ENCODE data around the gene TSPAN16.

TSPAN16 gene

DNA sequence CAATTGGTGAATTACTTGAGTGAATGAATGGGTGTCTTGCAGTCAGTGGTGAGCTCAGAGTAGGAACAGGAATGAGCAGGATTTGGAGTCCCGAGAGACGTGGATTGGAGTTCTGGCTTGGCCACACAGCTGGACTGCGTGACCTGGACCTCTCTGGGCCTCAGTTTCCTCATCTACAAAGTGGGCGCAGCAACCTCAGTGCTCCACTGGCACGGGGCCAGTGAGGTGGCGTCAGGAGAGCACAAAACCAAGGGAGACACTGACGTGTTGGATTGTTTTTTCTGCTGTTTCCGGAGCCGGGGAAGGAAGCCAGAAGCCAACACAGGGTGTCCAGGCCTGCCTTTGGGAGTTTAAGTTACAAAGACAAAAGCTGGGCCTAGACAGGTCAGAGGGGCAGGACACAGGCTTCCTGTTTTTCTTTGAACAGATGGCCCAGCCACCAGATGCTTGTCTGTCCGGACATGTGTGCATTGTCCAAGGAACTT lies 27.1 kb upstream of the TSPAN16 start:
- no peak for DNase-seq (ENCODE audit: low read depth)

DNA sequence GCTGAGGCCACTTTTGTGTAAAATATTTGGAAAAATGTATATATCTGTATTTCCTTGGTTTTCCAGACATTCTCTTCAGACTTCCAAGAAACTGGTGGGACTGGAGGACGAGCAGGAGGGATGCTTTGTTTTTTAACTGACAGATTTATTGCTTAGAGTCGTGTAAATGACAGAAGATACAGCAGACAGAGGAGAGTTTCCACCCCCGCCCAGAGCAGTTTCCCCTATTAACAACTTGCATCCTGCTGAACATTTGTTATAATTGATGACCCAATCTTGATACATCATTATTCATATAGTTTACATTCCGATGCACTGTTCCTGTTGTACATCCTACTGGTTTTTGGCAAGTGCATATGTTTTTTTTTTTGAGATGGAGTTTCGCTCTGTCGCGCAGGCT lies 26.6 kb upstream of the TSPAN16 start:
- DNase-seq (ENCODE audit: low read depth): no peak

DNA sequence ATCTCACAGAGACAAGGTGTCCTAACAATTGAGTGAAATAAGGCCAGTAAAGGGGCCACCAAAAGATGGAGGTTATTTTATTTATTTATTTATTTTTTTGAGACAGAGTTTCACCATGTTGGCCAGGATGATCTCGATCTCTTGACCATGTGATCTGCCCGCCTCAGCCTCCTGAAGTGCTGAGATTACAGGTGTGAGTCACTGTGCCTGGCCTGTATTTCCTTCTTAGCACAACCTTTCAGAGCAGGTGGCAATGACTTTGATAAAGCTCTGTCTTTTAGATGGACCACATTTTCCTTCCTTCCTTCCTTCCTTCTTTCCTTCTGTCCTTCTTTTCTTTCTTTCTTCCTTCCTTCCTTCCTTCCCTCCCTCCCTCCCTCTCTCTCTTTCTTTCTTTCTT lies 22.7 kb upstream of the TSPAN16 start:
- DNase-seq (ENCODE audit: low read depth): no peak

DNA sequence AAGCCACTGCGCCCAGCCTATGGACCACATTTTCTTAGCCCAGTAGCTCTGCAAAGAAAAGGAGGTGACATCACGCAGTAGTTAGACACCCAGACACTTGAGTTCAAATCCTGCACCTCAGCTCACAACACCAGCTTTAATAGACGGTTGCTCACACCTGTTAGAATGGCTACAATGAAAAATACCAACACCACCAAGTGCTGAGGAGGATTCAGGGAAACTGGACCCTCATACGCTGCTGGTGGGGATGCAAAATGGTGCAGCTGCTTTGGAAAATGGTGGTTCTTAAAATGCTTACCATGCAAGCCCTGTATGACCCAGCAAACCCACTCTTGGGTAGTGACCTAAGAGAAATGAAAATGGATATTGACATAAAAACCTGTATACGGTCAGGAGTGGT lies 22.0 kb upstream of the TSPAN16 start:
- DNase-seq (ENCODE audit: low read depth): no peak

DNA sequence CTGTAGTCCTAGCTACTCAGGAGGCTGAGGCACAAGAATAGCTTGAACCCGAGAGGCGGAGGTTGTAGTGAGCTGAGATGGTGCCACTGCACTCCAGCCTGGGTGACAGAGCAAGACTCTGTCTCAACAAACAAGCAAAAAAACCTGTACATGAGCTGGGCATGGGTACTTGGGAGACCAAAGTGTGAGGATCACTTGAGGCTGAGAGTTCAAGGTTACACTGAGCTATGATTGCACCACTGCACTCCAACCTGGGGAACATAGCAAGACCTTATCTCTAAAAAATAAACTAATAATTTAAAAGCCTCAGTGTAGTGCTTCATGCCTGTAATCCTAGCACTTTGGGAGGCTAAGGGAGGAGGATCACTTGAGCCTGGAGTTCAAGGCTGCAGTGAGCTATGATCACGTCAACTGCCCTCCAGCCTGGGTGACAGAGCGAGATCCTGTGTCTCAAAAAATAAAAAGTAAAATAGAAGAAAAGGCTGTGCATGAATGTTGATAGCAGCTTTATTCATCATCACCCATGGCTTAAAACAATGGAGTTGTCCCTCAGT lies 21.4 kb upstream of the TSPAN16 start:
- no peak for DNase-seq (ENCODE audit: low read depth)

DNA sequence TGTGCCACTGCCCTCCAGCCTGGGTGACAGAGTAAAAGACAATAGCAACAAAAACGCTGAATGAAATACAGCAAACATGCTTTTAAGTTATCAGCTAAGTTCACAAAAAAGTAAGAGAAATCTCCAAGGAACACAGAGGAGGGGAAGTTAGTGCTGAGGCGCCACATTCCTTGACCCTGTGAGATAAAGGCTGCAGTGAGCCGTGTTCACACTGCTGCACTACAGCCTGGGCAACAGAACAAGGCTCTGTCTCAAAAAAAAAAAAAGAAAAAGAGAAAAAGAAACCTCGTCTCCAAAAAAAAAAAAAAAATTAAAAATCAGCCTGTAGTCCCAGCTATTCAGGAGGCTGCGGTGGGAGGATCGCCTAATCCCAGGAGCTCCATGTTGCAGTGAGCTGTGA lies 17.3 kb upstream of the TSPAN16 start:
- no peak for DNase-seq (ENCODE audit: low read depth)

DNA sequence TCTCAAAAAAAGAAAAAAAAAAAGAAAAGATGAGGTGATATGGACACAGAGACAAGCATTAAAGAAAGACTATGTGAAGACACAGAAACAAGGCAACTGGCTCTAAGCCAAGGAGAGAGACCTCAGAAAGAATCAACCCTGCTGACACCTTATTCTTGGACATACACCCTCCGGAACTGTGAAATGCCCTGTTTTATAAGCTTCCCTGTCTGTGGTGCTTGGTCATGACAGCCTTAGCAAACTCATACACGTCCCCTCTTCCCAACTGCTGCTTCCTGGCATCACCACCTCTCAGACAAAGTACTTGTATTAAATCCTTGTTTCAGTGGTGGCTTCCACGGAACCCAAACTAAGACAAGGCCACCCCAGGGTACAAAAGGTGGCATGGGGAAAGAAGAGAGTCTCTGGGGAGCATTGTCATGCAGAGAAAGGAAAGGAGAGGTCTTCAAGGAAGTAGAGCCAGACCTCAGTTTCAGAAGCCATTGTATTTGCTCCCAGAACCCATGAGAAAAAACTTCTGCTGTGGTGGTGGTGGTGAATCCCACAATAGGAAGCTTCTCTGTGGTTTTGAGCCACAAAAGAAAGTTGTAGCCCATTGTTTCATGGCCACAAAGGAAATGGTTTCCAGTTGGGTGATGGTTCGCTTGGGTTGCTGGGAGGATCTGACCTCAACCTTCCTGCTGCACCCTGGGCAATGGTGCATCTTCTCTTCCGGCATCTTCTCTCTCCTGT lies 16.3 kb upstream of the TSPAN16 start:
- DNase-seq (ENCODE audit: low read depth): no peak

DNA sequence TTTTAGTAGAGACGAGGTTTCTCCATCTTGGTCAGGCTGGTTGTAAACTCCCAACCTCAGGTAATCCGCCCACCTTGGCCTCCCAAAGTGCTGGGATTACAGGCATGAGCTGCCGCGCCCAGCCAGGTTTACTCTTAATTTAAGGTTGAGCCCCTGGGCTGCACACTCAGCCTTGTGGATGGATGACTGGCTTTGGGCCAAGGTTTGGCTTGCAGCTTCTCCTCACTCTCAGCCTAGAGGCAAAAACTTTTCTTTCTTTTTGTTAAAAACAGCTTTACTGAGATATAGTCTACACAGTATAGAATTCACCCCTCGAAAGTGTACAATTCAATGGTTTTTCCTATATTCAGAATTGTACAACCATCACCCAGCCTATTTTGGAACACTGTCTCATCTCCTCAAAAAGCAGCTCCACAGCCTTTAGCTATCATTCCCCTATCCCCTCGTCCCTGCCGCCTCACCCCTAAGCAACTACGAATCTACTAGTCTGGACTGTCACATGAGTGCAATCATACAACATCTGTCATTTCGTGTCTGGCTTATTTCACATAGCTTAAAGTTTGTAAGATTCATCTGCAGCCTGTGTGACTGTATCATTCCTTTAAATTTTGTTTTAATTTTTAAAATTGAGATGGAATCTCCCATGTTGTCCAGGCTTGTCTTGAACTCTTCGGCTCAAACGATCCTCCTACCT lies 14.5 kb upstream of the TSPAN16 start:
- no peak for DNase-seq (ENCODE audit: low read depth)

DNA sequence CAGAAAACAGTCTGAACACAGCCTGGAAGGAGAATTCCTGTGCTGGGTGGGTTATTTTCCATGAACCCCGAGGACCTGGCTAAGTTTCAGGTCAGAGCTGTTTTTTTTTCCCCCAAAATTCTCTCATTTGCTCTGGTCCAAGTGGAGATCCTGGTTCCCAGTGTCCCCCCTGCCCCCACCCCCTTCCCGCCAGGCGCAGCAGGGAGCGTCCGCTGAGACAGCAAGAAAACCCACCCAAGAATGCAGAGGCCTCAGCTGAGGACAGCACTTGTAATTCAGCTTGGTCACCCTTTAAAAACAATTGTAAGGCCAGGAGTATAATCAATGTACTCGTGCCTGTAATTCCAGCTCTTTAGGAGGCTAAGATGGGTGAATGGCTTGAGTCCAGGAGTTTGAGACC lies 11.4 kb upstream of the TSPAN16 start:
- no peak for DNase-seq (ENCODE audit: low read depth)

DNA sequence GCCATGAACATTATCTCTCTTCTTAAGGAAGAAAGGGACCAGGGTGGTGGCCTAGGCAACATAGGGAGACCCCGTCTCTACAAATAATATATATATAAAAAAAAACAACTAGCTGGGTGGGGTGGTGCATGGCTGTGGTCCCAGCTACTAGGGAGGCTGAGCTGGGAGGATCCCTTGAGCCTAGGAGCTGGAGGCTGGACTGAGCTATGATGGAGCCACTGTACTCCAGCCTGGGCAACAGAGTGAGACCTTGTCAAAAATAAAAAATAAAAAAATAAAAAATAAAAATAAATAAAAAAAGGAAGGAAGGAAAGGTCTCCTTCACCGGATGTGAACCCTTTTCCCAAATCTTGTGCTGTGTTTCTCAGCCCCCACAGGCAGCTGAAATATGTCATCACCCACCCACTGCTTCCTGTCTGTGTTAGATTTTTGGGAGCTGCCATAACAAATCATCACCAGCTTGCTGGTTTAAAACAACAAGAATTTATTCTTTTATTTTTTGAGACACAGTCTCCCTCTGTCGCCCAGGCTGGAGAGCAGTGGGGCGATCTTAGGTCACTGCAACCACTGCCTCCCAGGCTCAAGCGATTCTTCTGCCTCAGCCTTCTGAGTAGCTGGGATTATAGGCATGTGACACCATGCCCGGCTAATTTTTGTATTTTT lies 9.5 kb upstream of the TSPAN16 start:
- DNase-seq (ENCODE audit: low read depth): no peak

DNA sequence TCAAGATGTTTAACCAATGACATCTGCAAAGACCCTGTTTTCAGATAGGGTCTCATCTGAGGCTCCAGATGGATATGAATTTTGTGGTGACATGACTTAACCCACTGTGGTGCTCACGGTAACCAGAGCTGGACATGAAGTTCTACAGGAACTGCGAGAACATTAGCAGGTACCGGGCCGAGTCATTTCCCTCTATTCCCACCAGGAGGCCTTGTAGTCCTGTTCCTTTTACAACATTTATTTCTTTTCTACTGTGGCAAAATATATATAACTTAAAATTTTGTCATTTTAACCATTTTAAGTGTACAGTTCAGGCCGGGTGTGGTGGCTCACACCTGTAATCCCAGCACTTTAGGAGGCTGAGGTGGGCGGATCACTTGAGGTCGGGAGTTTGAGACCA lies 7.6 kb upstream of the TSPAN16 start:
- DNase-seq (ENCODE audit: low read depth): no peak

DNA sequence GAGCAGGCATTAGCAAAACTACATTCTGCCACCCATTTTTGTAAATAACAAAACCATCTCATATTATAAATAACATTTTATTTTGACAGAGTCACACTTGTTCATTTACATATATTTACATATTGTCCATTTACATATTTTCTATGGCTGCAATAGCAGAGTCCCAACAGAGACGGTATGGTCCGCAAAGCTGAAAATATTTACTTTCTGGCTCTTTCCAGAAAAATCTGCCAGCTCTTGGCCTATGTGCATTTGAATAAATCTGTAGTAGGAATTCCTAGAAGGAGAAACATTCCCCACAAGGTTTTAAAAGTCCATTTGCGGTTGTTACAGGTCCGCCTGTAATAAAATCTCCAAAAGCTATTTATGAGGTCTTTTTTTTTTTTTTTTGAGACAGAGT lies 5.7 kb upstream of the TSPAN16 start:
- DNase-seq (ENCODE audit: low read depth): no peak

DNA sequence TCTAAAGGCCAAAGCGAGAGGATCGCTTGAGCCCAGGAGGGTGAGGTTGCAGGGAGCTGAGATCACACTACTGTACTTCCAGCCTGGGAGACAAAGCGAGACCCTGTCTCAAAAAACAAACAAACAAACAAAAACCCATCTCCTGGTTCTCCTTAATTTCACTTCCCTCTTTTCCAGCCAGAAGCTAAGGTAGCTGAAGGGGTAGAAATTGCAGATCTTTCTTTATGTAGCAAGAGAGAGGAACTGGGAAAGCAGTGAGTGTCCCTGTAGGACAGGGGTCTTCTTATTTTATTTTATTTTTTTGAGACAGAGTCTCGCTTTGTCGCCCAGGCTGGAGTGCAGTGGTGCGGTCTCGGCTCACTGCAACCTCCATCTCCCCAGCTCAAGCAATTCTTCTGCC lies 4.5 kb upstream of the TSPAN16 start:
- no peak for DNase-seq (ENCODE audit: low read depth)

DNA sequence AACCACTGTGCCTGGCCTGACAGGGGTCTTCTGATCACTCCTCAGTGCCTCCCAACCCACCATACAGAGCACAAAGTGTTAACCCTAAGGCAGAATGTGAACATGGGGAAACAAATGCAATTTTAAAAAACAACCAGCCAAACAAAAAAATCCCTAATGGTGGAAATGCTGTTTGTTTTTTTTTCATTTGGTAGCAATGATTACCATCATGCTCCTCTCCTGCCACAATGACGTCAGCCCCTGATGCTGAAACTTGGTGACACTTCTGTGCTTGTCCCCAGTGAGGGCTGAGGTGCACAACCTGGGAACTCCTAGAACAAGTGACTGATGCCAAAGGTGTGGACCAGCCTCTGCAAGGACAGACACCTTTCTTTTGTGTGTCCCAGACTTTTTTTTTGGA lies 4.0 kb upstream of the TSPAN16 start:
- DNase-seq (ENCODE audit: low read depth): no peak

DNA sequence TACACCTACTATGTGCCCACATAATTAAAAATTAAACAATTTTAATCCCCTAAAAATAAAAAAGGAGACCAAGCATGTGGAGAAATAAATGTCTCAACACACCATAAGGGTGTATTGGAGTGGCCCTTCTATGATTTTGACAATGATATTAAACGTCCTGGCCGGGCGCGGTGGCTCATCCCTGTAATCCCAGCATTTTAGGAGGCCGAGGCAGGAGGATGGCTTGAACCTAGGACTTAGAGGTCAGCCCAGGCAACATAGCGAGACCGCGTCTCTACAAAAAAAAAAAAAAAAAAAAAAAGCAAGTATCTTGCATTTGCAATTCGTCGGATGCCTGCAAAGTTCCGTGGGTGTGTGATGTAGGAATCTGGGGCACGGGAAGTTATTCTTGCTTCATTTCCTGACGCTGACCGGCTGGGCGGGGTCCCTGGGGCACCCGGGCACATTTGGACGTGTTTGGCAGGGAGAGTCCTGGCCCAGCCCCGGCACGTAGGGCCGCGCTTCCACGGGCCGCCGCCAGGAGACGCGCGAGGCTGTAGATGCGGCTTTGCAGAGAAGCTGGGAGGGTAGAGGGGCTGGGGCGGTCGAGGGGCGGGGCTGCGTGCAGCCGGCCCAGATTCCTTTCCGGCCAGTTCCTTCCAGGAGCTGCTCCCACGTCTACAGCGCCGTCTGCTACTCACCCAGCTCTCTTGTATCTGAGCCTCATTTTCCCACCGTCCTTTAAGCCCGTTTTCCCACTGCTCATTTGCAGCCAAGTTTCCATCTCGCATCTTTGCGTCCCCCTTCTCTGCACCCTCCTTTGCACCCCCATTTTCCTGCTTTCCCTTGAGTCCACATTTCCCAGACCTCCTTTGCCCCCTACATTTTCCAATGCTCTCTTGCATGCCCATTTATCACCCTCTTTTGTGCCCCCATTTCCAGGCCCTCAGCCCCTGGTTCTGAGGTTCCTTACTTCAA lies 2.2 kb upstream of the TSPAN16 start:
- peak; percentile 69 for DNase-seq (ENCODE audit: low read depth)

DNA sequence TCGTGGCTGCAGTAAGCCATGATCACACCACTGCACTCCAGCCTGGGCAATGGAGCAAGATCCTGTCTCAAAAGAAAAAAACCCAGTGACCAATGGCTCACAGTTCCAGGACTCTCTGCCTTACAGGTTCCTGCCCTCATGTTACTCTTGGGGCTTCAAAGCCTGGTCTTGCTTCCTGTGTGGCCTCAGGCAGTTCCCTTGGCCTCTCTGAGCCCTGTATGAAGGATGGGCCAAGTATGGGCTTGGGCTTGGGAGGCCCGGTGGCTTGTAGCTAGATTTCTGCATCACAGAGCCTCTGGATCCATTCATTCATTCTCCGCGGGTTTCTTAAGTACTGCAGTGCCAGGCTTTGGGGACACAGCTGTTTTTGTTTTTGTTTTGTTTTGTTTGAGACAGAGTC lies 780 bp upstream of the TSPAN16 start:
- DNase-seq (ENCODE audit: low read depth): no peak

DNA sequence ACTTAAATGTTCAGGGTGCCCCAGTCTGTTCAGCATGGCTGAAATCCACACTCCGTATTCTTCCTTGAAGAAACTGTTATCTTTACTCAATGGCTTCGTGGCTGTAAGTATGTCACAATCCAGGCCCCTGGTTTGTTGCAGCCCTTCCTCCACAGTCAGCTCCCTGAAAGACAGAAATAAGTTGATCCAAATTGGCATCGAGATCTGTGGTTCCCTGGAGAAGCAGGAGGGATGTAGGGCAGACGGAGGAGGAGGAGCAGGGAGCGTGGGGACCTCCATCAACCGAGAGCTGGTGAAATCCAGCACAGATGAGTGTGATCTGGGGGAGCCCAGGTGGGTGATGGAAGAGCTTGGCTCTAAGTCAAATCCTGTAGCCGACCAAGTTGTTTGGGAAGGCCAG lies 304 bp downstream of the TSPAN16 start:
- no peak for DNase-seq (ENCODE audit: low read depth)

DNA sequence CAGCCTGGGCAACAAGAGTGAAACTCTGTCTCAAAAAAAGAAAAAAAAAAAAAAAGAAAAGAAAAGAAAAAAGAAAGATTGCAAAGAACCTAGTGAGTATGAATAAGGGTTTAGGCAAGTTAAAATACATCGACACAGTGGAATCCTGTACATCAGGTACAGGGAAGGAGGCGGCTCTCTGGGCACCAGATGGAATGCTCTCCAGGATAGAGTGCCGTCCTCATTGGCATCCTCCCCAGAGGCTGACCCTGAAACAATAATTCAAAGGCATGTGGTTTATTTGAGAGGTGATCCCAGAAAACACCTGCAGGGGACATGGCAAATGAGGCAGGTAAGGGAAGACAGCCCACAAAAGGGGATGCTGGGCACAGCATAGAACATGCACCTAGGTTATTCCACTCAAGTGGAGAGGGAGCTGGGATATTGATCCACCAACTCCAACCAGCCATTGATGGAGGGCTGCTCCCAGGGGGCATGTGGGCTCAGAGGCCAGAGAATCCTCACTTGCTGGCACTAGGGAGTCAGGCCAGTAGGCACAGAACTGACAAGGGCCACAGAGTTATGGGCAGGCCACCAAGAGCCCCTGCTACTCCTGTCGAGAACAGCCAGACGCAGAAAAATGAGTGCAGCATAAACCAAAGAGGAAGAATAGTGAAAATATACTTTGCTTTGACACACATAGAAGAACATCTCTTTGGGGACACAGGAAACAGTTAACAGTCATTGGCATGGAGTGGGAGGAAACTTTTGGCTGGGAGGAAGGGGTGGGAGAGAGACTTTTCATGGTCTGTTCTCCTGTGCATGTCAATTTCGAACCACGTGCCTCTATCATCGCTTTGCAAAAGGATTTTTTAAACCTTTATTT lies 4.2 kb downstream of the TSPAN16 start:
- DNase-seq (ENCODE audit: low read depth): no peak

DNA sequence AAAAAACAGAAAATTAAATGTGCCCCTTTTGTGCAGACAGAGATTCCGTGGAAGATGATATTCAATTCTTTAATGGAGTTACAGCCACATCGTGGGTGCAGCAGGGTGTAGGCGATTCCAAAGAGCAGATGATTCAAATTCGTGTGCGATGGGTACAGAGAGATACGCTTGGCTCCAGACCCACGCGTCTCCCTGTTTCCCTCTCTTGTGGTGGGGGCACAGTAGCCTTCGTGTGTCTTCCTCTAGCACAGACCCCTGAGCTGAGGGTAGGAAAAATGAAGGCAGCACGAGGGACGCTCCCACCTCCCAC lies 4.8 kb downstream of the TSPAN16 start:
- DNase-seq (ENCODE audit: low read depth): no peak

DNA sequence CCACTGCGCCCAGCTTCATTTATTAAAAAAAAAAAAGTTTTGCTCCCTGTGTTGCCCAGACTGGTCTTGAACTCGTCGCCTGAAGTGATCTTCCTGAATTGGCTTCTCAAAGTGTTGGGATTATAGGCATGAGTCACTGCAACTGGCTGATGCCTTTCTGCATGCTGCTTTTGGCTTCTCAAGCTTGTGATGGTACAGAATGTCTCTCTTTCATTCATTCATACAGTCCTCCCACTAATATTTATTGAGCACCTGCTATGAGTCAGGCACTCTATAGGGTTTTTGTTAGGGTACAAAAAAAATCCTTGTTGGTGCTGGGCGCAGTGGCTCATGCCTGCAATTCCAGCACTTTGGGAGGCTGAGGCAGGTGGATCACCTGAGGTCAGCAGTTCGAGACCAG lies 9.0 kb downstream of the TSPAN16 start:
- no peak for DNase-seq (ENCODE audit: low read depth)

DNA sequence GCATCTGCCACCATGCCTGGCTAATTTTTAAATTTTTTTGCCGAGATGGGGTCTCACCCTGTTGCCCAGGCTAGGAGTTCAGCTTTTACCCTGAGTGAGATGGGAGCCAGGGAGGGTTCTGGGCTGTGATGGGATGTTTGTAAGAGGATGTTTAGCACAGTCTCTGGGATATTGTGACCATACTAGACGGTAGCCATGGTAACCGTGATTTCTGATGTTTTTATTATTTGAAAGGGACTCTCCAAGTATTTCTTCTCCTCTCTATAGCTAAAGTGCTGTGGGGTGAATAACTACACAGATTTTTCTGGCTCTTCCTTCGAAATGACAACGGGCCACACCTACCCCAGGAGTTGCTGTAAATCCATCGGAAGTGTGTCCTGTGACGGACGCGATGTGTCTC lies 10.4 kb downstream of the TSPAN16 start:
- no peak for DNase-seq (ENCODE audit: low read depth)
